Activated CD8-positive, alpha-beta memory T cell treated with anti-CD3 and anti-CD28 coated beads for 1 hour (primary cell): ENCODE results near the gene RASSF5.

Experiments
- DNase-seq, 2 donors: peaks; one replicate each; pipeline ENCODE4 v3.0.0-alpha.2; 2020; ENCODE audit warnings: low read depth in 1 of 2; ENCODE audit errors: extremely low read depth in 1 of 2

Gene RASSF5

GRCh38 chr1:206582537-206582936 lies 75.2 kb downstream of the RASSF5 start:
- DNase-seq = no peak

- no peak for DNase-seq
Measured at GRCh38 chr1:206582971-206583706, 75.8 kb downstream of the RASSF5 start.

GRCh38 chr1:206583707-206584648 lies 76.6 kb downstream of the RASSF5 start:
- DNase-seq = peak; percentile 79 to 86

GRCh38 chr1:206584683-206585082 lies 77.4 kb downstream of the RASSF5 start:
- DNase-seq = no peak

- DNase-seq = no peak
Measured at GRCh38 chr1:206586501-206587445, 79.4 kb downstream of the RASSF5 start.

- DNase-seq = no peak
Measured at GRCh38 chr1:206587904-206588303, 80.6 kb downstream of the RASSF5 start.

GRCh38 chr1:206588492-206588891 lies 81.2 kb downstream of the RASSF5 start:
- DNase-seq = no peak

GRCh38 chr1:206589206-206589605 lies 81.9 kb downstream of the RASSF5 start:
- DNase-seq = no peak

GRCh38 chr1:206590025-206590758 lies 82.9 kb downstream of the RASSF5 start:
- no peak for DNase-seq

- DNase-seq = no peak
Measured at GRCh38 chr1:206591226-206591625, 83.9 kb downstream of the RASSF5 start.

- DNase-seq = no peak
Measured at GRCh38 chr1:206591696-206592095, 84.4 kb downstream of the RASSF5 start.

GRCh38 chr1:206593351-206593925 lies 86.1 kb downstream of the RASSF5 start:
- DNase-seq = no peak

- DNase-seq = no peak
Measured at GRCh38 chr1:206595581-206596318, 88.4 kb downstream of the RASSF5 start.

- no peak for DNase-seq
Measured at GRCh38 chr1:206596319-206596666, 89.0 kb downstream of the RASSF5 start.

- DNase-seq = no peak
Measured at GRCh38 chr1:206600527-206600926, 93.2 kb downstream of the RASSF5 start.

GRCh38 chr1:206604861-206605260 lies 97.5 kb downstream of the RASSF5 start:
- no peak for DNase-seq

- no peak for DNase-seq
Measured at GRCh38 chr1:206606867-206607266, 99.5 kb downstream of the RASSF5 start.

GRCh38 chr1:206608108-206608698 lies 100.9 kb downstream of the RASSF5 start:
- DNase-seq = peak in 1 of 2 donors; percentile 41
